ENCODE measurements around the gene SEPTIN3.

Gene SEPTIN3, protein sequence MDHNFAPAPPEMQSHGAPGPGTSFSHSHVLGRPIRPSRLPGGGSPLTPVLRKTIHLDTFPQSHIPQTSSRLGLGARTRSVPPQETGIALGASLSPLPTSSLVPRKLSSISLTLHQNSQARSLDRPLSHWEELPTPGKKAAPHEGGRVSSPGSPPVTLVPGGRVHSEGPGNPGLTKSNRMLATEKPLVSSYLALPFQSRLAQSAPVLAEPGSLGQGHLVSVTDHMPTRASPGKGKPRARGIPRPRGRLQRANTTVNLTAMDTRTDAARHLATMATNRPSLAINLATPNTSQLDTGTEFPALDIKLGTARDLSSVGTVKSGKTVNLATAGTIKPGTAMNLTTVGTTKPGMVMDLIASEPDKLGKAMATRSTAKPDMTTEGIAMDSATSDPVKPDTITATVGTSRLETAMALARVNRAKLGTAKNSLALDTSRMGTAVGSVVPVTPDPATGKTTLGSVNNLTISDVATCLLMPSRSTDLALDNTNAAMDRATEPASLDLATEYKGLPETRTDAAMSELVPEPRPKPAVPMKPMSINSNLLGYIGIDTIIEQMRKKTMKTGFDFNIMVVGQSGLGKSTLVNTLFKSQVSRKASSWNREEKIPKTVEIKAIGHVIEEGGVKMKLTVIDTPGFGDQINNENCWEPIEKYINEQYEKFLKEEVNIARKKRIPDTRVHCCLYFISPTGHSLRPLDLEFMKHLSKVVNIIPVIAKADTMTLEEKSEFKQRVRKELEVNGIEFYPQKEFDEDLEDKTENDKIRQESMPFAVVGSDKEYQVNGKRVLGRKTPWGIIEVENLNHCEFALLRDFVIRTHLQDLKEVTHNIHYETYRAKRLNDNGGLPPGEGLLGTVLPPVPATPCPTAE

DNA sequence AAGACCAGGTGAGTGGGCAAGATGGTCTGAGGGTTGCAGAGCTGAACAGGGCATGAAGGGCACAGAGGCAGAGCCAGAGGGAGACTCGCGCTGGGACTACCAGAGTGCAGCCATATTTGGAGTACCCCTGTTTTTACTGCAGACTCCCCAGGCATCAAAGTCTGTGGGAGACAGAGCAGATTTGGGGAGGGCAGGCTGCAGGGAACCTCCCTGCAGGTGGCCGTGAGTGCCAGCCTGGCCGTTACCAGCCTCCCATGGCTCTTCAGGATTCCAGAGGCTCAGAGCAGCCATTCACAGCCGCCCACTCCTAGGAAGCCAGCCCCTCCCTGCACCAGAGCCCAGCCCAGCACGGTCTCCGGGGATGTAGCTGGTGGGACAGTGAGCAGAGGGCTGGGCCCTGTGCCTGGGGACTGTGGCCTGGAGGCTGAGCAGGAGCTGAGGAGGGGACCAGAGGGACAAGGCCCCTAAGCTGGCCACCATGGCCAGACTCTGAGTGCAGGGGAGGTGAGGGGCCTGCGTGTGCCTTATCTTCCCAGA is at the start of gene SEPTIN3:
SEPTIN3 (plus strand) TSS at position 334 of the 537 bp plus-strand sequence. CDS start 2,050 bp downstream, outside the sequence.
- DNase-seq: no peak

DNA sequence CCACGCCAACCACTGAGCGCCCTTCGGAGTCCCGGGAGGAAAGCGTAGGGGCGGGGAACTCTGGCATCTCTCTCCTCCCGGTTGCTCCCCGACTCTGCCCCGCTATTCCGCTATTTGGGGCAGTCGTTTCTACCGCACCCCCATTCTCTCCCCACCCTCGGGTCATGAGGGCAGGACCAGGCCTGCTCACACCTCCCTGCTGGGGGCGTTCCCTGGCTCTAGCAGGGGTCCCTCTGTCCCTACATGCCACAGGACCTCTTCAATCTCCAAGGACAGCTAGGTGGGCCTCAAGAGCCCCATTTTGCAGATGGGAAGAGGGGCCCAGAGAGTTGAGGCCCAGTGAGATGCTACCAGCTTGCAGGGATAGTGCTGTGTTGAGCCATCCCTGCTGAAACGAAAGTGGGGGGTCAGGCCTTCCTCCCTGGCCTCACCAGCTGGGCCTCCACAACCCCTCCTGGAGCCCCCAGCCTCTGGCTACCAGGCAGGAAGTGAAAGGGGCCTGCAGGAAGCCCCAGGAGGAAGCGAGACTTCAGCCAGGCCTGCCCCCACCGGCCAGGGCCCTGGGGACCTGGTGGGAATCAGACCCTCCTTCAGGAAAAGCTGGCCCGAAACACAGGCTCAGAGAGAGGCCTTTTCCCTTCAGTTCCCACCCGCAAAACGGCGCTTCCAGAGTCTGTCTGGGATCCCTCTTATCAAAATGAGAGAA is 48.8 kb upstream of the SEPTIN3 start:
- DNase-seq: no peak

DNA sequence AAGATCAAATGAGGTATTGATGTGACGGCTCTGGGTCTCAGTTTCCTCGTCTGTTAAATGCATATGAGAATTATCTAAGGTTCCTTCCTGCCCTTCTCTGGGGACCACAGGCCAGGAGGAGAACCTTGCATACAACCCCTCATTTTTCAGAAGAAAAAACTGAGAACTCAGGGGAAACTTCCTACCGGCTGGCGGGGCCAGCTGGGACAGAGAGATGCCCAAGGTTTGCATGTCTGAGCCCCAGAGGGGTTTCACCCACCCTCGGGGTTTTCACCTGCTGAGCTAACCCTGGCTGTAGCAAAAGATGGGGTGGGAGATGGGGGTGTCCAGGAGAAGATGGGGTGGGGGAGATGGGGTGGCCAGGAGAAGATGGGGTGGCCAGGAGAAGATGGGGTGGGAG is 46.9 kb upstream of the SEPTIN3 start:
- no peak for DNase-seq

DNA sequence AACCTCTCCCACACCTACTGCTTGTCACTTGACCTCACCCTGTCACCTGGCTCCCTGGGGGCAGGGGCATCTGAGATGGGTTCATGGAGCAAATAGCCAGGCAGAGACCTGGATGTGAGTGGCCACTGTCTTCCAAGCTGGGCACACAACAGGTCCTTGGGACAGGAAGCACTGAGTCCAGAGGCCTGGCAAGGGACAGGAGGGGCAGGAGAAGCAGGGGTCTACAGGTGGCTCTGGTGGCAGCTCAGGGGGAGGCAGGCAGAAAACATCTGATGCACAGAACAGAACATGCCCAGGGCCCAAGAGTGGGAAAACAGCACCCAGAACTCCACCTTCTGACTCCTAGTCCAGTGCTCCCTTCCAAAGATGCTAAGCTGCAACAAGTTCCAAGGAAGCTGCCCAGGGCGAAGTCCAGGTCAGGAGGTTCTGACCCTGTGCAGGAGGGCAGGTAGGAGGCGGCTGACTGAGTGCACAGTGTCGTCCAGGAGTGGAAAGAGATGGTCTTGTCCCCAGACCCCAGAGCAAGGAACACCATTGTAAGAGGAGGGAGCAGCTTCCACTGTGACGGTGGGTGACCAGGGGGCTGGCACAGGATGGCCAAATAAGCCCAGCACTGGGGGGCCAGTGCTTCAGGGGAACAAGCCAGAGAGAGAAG is 46.2 kb upstream of the SEPTIN3 start:
- DNase-seq: no peak

DNA sequence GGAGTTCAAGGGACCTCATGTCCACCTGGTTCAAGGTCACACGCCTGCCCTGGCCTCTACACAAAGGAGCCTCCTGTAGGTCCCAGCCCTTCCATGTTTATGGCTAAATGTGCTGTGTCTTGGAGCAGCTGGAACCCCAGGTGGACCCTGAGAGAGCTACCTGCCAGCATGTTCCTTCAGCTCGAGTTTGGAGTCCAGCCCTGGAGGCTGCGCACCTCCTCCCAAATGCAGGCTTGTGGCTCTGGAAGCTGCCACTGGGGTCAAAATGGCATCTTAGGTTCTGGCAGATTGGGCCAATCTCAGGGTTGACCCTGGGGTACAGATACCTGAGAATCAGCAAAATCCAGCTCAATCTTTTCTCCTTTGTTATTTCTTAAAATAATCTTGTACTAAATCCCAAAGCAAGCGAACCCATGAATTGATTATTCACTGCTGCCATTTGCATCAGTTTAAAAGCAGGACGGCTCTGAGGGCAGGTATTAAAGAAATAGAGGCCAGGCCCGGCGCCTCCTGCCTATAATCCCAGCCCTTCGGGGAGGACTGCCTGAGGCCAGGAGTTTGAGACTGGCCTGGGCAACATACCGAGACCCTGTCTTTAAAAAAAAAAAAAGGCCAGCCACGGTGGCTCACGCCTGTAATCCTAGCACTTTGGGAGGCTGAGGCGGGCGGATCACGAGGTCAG is 45.5 kb upstream of the SEPTIN3 start:
- no peak for DNase-seq

DNA sequence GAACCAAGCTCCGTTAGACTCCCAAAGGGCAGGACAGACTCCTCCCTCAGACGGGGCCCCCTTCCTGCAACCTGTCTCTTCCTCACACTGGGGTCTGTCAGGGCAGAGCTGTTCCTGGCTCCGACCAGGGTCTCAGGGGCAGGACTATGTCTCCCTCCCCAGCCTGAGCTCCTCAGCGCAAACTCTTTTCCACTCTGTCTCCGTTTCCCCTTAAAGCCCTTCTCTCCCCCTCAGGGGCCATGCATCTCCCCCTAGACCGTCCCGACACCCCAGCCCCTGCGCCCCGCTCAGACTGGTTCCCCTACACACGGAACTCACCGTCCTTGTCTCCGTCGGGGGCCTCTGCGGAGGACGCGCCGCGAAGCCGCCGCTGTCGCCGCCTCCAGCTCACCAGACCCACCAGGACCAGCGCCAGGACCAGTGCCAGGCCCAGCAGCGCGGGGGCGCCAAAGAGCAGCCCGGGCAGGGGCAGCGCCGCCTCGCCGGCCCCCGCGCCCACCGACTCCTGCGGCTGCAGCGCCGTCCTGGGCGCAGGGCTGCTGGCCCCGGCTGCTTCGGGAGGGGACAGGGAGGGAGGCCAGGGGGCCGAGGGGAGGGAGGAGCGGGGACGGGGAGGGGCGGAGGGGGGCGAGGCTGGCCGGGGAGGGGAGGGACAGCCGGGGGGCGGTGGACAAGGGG is 43.3 kb upstream of the SEPTIN3 start:
- peak; percentile 90 for DNase-seq

DNA sequence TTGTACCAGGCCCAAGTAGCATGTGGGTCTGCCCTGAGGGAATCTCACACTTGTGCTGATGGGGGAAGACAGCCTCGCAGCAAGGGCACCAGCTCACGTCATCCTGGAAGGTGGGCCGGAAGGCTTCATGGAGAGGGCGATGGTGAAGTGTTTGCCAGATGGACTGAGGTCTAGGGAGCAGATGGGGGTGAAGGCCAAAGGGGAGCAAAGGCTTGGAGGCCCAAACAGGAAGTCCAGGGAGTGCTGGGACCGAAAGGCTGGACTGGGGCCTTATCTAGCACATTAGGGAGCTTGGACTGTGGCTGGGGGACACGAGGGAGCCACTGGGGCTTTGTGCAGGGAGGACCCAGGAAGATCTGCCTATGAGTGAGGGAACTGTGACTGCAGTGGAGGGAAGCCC is 41.4 kb upstream of the SEPTIN3 start:
- no peak for DNase-seq

DNA sequence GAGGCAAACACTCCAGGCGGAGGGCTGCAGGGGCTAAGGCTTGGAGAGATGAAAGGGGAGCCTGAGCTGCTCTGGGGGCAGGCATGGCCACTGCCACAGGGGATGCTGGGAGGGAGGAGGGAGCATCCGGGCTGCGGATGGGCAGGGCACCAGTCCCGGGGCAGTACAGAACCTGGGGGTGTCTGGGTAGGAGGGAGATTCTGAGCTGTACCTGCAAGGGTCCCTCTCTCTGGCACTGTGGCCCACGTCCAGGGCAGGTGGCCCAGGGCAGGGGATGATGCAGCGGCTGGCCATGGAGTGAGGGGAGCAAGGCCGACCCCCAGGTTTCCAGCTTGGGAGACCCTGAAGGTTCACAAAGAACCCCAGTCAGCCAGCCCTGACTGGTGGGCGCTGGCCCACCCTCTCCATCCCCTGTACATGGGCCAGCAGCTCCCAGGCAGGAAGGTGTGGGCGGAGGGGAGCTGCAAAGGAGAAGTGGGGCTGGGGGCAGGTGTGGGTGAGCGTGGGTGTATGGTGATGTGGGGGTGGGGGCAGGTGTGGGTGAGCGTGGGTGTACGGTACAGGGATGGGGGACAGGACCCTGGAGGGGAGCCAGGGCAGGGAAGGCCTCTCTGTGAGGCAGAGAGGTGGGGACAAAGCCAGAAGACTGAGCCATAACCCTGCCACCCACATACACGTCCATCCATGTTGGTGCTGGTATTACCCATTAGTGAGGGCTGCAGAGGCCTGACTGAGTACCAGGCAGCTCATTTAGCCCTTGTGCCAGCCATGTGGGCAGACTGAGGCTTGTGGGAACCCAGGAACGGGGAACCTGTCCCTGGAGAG is 40.4 kb upstream of the SEPTIN3 start:
- no peak for DNase-seq

DNA sequence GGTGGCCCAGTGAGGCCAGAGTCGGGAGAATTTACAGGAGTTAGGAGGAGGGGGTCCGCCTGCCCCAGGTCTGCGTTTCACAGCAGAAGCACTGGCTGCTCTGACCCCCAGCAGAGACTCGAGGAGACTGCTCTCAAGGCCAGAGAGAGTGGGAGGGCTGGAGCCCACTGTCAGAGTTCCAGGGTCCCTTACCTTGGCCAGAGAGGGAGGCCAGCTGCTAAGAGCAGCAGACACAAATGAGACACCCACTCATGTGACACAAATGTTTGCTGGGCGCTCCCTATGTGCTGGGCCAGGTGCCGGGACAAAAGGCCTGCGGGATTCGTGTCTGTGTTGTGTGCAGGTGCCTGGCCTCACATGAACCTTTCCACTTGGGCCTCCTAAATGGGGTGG is 39.8 kb upstream of the SEPTIN3 start:
- no peak for DNase-seq

DNA sequence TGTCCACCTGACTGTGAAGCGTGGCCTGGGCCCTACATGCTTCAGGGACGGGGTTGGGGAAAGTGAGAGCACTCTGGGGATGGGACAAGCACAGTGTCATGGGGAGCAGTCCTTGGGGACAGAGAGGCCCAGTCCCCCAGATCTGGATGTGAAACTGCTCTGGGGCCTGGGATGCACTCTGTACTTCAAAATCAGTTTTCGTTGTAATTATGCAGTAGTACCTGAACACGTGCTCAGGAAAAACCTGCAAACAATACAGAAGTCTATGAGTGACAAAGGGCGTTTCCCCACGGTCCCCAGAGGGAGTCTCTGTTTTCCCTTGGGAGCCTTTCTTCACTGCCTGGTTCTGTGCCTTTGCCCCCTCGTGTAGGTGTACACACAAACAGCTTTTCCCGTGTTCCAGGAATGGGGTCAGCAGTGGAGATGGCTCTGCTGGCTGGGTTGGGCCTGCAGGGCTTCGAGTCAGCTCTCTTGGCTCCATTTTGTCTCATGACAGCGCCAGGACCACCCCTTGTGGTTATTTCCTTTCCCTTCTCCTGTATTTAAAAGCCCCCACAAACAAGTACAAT is 37.5 kb upstream of the SEPTIN3 start:
- no peak for DNase-seq

DNA sequence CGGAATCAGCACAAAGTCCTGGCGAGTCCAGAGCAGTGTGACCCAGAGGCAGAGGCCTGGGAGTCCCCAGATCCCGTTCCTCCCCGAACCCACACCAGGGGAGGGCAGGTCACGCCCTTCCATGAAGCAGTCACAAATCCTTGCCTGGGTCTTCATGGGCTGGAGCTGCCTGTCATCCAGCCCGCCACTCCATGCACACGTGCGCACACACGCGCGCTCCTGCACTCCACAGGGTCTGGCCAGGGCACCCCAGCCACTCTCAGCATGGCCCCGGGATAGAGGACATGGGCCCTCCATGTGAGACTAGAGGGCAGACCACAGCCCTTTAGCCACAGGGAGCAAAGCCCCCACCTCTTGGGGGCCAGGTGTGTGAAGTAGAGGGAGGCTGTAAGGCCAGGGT is 36.9 kb upstream of the SEPTIN3 start:
- DNase-seq: no peak

DNA sequence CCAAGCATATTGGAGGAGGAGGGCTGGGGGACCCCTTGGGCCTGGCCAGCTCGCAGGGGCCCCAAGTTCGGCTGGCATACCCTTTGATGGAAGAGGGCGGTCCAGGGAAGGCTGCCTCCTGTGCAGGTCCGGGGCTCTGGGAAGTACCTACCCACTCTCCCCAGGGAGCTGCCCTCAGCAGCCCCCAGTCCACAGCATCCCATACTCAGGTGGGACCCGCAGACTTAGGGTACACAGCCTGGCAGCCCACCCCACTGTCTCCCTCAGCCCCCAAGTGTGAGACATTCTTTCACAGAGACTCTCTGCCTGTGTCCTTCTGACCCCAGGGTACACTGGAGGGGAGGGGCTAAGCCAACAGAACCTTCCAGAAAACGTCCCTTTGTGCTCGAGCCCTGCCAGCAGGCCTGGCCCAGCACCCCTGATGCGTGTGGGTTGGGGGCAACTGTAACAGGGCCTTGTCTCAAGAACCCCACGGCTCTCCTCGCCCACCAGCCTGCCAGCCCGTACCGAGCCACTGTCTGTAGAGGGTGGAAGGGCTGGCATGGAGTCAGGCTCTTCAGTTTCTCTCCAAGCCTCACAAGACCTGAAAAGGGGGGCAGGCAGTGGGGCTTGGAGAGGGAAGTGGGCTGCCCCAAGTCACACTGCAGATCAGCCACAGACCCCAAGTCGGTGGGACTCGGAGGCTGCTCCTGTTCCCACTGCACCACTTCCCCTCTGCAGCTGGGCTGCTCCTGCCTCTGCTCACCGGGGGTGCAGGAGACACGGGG is 35.6 kb upstream of the SEPTIN3 start:
- DNase-seq: no peak

DNA sequence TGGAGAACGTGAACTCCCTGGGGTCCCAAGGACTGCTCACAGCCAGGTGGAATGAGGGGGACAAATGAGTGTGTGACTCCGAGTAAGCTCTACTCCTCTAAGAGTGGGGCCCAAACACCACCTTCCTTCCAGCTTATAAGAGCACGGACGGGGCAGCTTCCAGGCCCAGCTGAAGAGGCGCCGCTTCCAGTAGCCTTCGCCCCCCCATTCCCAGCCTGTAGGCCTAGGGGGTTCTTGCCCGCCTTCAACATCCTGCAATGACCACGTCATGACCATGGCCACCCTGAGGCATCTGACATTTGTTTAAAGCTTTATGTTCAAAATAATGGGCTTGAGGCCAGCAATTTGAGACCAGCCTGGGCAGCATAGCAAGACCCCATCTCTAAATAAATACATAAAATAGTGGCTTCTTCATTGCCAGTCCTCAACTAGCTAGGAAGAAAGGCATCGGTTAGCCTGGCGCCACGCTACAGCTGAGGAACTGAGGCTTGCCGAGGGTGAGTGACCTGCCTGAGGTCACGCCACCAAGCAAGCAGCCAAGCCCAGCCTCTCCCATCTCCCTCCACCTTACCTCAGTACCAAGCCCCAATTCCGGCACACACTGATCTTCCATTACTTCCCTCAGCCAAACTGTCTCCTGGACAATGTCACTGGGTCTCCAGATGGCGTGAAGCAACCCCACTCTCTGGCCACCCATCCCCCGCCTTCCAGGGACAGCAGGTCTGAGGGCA is 34.8 kb upstream of the SEPTIN3 start:
- DNase-seq: no peak

DNA sequence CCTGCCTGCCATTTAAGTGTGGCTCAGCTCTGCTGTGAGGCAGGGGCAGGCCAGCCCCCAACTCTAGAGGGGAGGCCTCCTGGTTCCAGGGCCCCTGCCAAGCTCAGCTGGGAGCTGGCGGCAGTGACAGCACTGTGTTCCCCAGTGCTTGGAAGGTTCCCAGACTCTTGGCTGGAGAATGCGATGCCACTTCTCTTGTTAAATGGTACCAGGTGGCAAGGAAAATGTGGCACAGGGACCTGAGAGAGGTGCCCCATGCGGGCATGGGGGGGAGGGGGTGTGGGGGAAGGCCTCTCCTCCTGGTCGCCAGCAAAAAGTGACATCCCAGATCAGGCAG is 34.3 kb upstream of the SEPTIN3 start:
- no peak for DNase-seq

DNA sequence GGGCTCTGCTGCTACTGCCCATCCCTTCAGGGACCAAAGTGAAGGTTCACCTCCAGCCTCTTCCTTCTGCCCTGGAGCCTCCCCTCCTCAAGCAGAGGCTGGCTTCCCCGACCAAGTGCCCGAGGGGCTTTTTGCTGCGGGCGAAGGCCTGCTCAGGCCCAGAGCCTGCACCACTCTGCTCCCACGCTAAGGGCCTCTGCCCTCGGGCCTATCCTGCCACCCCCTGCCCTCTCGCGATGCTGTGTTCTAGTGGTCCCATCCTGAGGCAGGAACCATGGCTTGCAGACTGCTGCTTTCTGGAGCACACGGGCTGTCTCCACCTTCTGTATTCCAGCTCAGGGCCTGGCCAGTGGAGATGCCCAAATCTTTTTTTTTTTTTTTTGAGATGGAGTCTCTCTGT is 33.7 kb upstream of the SEPTIN3 start:
- DNase-seq: no peak

DNA sequence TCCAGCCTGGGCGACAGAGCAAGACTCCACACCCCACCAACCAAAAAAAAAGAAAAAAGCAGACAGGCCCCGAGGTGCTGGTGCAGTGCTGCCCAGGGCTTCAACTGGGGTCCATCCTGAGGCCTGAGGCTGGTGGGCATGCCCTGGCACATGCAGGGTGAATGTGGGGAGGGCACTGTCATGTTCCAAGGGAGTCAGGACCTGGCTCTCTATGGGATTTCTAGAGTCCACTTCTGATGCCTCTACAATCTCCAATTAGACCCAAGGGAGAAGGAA is 32.4 kb upstream of the SEPTIN3 start:
- DNase-seq: no peak

DNA sequence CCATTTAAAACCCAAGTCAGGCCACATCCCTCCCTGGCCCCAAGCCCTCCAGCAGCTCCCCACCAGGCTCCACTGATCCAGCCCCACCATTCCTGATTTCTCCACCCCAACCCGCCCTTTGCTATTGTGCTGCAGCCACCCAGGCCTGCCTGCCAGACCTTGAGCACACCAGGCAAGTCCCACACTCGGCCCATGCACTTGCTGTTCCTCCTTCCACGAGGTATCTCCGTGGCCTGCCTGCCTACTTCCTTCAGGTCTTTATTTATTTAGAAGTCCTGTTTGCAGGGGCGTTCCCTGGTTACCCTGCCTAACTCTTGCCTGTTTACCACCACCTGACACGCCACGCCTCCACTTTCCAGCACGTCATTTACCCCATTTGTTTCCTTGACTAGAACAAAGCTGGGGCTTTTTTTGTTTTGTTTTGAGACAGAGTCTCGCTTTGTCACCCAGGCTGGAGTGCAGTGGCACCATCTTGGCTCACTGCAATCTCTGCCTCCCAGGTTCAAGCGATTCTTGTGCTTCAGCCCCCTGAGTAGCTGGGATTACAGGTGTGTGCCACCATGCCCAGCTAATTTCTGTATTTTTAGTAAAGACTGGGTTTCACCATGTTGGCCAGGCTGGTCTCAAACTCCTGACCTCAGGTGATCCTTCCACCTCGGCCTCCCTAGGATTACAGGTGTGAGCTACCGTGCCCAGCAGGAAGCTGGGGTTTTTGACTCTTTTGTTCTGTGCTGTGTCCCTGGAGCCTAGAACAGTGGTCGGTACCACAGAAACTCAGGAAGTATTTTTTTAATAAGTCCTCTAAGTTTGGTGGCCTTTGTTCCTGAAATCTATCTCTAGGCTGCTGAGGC is 29.0 kb upstream of the SEPTIN3 start:
- peak; percentile 90 for DNase-seq
